ENCODE measurements around the gene FAM117B. TPM values are rescaled to one million over a fixed set of nuclear protein-coding genes. Genes with fewer than 3 reads are reported as not detected.

Gene FAM117B
- total and polyA plus RNA-seq, 2 of the 8 experiments (the other 6 are each of a cell fraction or from before 2014, with no cell fraction given): 3.9 to 22.6 TPM

GRCh38 chr2:202700075-202700901, 65.5 kb downstream of the FAM117B start:
- DNase-seq (ENCODE audit: low read depth in 1 of 2, low spot score in 2 of 2) (no peak), FAIRE-seq (no peak)
- H2BK20ac ChIP-seq (ENCODE audit: low read length): no peak overlapping the region
- no peak overlapping the region for H4K91ac ChIP-seq (replicated peaks; ENCODE audit: insufficient read length, low read length)
- CTCF ChIA-PET (ENCODE audit: partially characterized antibody): interaction anchor here (0.6 kb wide), 1 partner anchor 10 kb away, joined by 6 read pairs; no protein-coding TSS in a partner anchor
- H3K79me2 ChIP-seq (ENCODE audit: control insufficient read depth in 1 of 2, insufficient read depth in 2 of 2, low read length in 2 of 2): peaks cover 0 to 20% of the 10 kb centered on the region in 2 experiments; a peak in 2 of 4 replicates
- no peak overlapping the region for H2AK5ac ChIP-seq (ENCODE audit: low read depth, low read length)
- no peak overlapping the region for H3K23ac ChIP-seq (ENCODE audit: insufficient read length)
- no peak overlapping the region for H3K27ac ChIP-seq (ENCODE audit: low read depth, low read length)
- H3K4me2 ChIP-seq (ENCODE audit: insufficient read depth in 1 of 2, low read depth in 2 of 2, low read length in 2 of 2): no peak overlapping the region
- no peak overlapping the region for H3K14ac ChIP-seq (ENCODE audit: insufficient read length)
- no peak overlapping the region for H4K8ac ChIP-seq (ENCODE audit: extremely low read depth, insufficient read depth, low read length)
- no peak overlapping the region for H2BK12ac ChIP-seq (ENCODE audit: low read depth, low read length)
- H3K27me3 ChIP-seq (replicated peaks in 1 of 4; ENCODE audit: control insufficient read depth in 3 of 4, extremely low read depth in 1 of 4, insufficient read depth in 3 of 4, low read length in 3 of 4): no peaks in the 10 kb centered on the region
- peaks cover 0 to under 1% of the 10 kb centered on the region in 2 experiments for H4K20me1 ChIP-seq (replicated peaks in 1 of 2; ENCODE audit: control insufficient read depth in 1 of 2, insufficient read depth in 2 of 2, low read length in 2 of 2)
- H3K79me1 ChIP-seq (ENCODE audit: low read depth, low read length): no peaks in the 10 kb centered on the region
- 95% methylated on average over 4 of the region's 4 CpGs; no CpG with 5 or more reads in 1 of the 2 experiments for WGBS, 2 experiments (ENCODE audit: extremely low coverage in 1 of 2, insufficient coverage in 1 of 2, insufficient read length in 1 of 2, insufficient replicate concordance in 2 of 2, low coverage in 1 of 2, low lambda C conversion rate in 2 of 2, missing lambda C conversion rate in 1 of 2)
- H2BK5ac ChIP-seq (ENCODE audit: low read depth, low read length): no peak overlapping the region
- H3K9me3 ChIP-seq (ENCODE audit: insufficient read depth in 2 of 2, low read depth in 1 of 2, low read length in 1 of 2): no peaks in the 10 kb centered on the region
- no peak overlapping the region for H3K18ac ChIP-seq (ENCODE audit: extremely low read depth, low read length)
- H3K4ac ChIP-seq (replicated peaks; ENCODE audit: insufficient read length, low read depth, low read length): no peak overlapping the region
- H3K23me2 ChIP-seq (ENCODE audit: low read depth, low read length): no peaks in the 10 kb centered on the region
- H3K36me3 ChIP-seq (ENCODE audit: control insufficient read depth in 2 of 4, insufficient read depth in 4 of 4, low read length in 3 of 4): peaks cover 0 to 16% (median 5%) of the 10 kb centered on the region in 4 experiments; a peak in 3 of 8 replicates
- H4K5ac ChIP-seq (ENCODE audit: insufficient read length, low read depth, low read length): no peak overlapping the region
- no peaks in the 10 kb centered on the region for H3K4me1 ChIP-seq (replicated peaks in 1 of 4; ENCODE audit: control insufficient read depth in 3 of 4, insufficient read depth in 4 of 4, low read length in 3 of 4)
- H3K4me3 ChIP-seq (ENCODE audit: extremely low read depth in 1 of 4, insufficient read depth in 2 of 4, low read depth in 3 of 4, low read length in 4 of 4): no peak overlapping the region
- H3K56ac ChIP-seq (replicated peaks; ENCODE audit: insufficient read length, low read depth, low read length): no peak overlapping the region
- POLR2A ChIA-PET (ENCODE audit: partially characterized antibody): no interaction called here
- no peak overlapping the region for H2BK120ac ChIP-seq (replicated peaks; ENCODE audit: low read depth, low read length)
- no peak overlapping the region for H2BK15ac ChIP-seq (ENCODE audit: low read length)
- H3K9ac ChIP-seq (replicated peaks in 1 of 4; ENCODE audit: extremely low read depth in 1 of 4, low read depth in 3 of 4, low read length in 3 of 4): no peak overlapping the region
- H2AFZ ChIP-seq (ENCODE audit: low read length): no peak overlapping the region
- TF ChIP-seq TEAD4 (IDR thresholded peaks at IDR 0.05; ENCODE audit: low read depth, low read length): no peak
- no peak for TF ChIP-seq TBP (IDR thresholded peaks at IDR 0.05; ENCODE audit: low read depth, low read length)
- no peak for TF ChIP-seq SUZ12 (IDR thresholded peaks at IDR 0.05; ENCODE audit: low read length)
- no peak for TF ChIP-seq BACH1 (IDR thresholded peaks at IDR 0.05; ENCODE audit: low read length)
- no peak for TF ChIP-seq CREB1 (IDR thresholded peaks at IDR 0.05)
- TF ChIP-seq MAFK (IDR thresholded peaks at IDR 0.05; ENCODE audit: low read depth, low read length): no peak
- TF ChIP-seq NANOG (IDR thresholded peaks at IDR 0.05; ENCODE audit: insufficient read depth, low read depth, low read length, poor library complexity, severe bottlenecking): no peak
- no peak for TF ChIP-seq PHF8 (conservative IDR thresholded peaks at IDR 0.05; ENCODE audit: low read depth, low read length)
- no peak for TF ChIP-seq SP1 (IDR thresholded peaks at IDR 0.05; ENCODE audit: low read depth, low read length)
- TF ChIP-seq JUN (IDR thresholded peaks at IDR 0.05; ENCODE audit: low read depth, low read length): no peak
- no peak for TF ChIP-seq SIX5 (IDR thresholded peaks at IDR 0.05; ENCODE audit: low read depth, low read length)
- no peak for TF ChIP-seq E2F6 (IDR thresholded peaks at IDR 0.05)
- no peak for TF ChIP-seq BRCA1 (IDR thresholded peaks at IDR 0.05; ENCODE audit: low read depth, low read length)

Measured in H1 (cell line).